H9 (cell line): ENCODE results near the gene STK10. TPM values are rescaled to one million over a fixed set of nuclear protein-coding genes. Genes with fewer than 3 reads are reported as not detected.

Source experiments
- DNase-seq: peaks from one replicate; pipeline ENCODE4 v3.0.0-alpha.2; 2017
- H2AFZ ChIP-seq: one replicate; pipeline ENCODE4 v1.6.1; 2013; ENCODE audit warnings: mild to moderate bottlenecking, low read length, control low read depth, moderate library complexity
- H2AK5ac ChIP-seq: 2 replicates; pipeline ENCODE4 v1.6.1; 2013; ENCODE audit warnings: low read length, control low read depth, mixed read lengths; ENCODE audit not compliant: insufficient read length
- H2BK120ac ChIP-seq: one replicate; pipeline ENCODE4 v1.6.1; 2013; ENCODE audit warnings: low read depth, mild to moderate bottlenecking, low read length, control low read depth, inconsistent platforms; ENCODE audit not compliant: poor library complexity, severe bottlenecking
- H2BK12ac ChIP-seq: 2 replicates; pipeline ENCODE4 v1.6.1; 2013; ENCODE audit warnings: low read length, control low read depth, mixed read lengths, low read depth; ENCODE audit not compliant: insufficient read length
- H2BK15ac ChIP-seq: 2 replicates; pipeline ENCODE4 v1.6.1; 2013; ENCODE audit warnings: low read depth, low read length, control low read depth
- H2BK20ac ChIP-seq: one replicate; pipeline ENCODE4 v1.6.1; 2013; ENCODE audit warnings: low read depth, mild to moderate bottlenecking, low read length, control low read depth, inconsistent platforms; ENCODE audit not compliant: poor library complexity, severe bottlenecking
- H2BK5ac ChIP-seq: 2 replicates; pipeline ENCODE4 v1.6.1; 2013; ENCODE audit warnings: low read length, control low read depth, mixed read lengths; ENCODE audit not compliant: insufficient read length
- H3K14ac ChIP-seq: 2 replicates; pipeline ENCODE4 v1.6.1; 2013; ENCODE audit warnings: low read length, control low read depth; ENCODE audit not compliant: insufficient read depth
- H3K18ac ChIP-seq: 2 replicates; pipeline ENCODE4 v1.6.1; 2013; ENCODE audit warnings: low read depth, mild to moderate bottlenecking, mixed read lengths, low read length, control low read depth; ENCODE audit not compliant: insufficient read length
- H3K23ac ChIP-seq: 2 replicates; pipeline ENCODE4 v1.6.1; 2013; ENCODE audit warnings: low read length, control low read depth, mixed read lengths, low read depth; ENCODE audit not compliant: insufficient read length
- H3K23me2 ChIP-seq: 2 replicates; pipeline ENCODE4 v1.6.1; 2013; ENCODE audit warnings: low read depth, mild to moderate bottlenecking, mixed read lengths, low read length, control low read depth; ENCODE audit not compliant: insufficient read length, poor library complexity, severe bottlenecking
- H3K27ac ChIP-seq: 2 replicates; pipeline ENCODE4 v1.5.1; 2013; ENCODE audit warnings: low read length, control low read depth, mixed read lengths, low read depth; ENCODE audit not compliant: insufficient read length
- H3K27me3 ChIP-seq: 2 replicates; pipeline ENCODE4 v1.6.1; 2013; ENCODE audit warnings: low read length, control low read depth, inconsistent platforms; ENCODE audit not compliant: insufficient read depth
- H3K4ac ChIP-seq: 2 replicates; pipeline ENCODE4 v1.6.1; 2013; ENCODE audit warnings: low read depth, mild to moderate bottlenecking, control low read depth, inconsistent platforms, low read length, moderate library complexity
- H3K4me1 ChIP-seq: 2 replicates; pipeline ENCODE4 v1.6.1; 2013; ENCODE audit warnings: low read length, control low read depth, inconsistent platforms; ENCODE audit not compliant: insufficient read depth
- H3K4me2 ChIP-seq: 2 replicates; pipeline ENCODE4 v1.6.1; 2013; ENCODE audit warnings: low read length, control low read depth, mixed read lengths; ENCODE audit not compliant: insufficient read length, insufficient read depth
- H3K56ac ChIP-seq: 2 replicates; pipeline ENCODE4 v1.6.1; 2013; ENCODE audit warnings: low read depth, mild to moderate bottlenecking, mixed read lengths, low read length, control low read depth; ENCODE audit not compliant: insufficient read length
- H3K79me1 ChIP-seq: 2 replicates; pipeline ENCODE4 v1.6.1; 2013; ENCODE audit warnings: low read depth, mild to moderate bottlenecking, moderate library complexity, low read length, control low read depth, inconsistent platforms; ENCODE audit not compliant: insufficient read depth, poor library complexity, severe bottlenecking
- H3K79me2 ChIP-seq: 2 replicates; pipeline ENCODE4 v1.6.1; 2013; ENCODE audit warnings: low read length, control low read depth, inconsistent platforms; ENCODE audit not compliant: insufficient read depth
- H3K9ac ChIP-seq: 2 replicates; pipeline ENCODE4 v1.6.1; 2013; ENCODE audit warnings: low read length, control low read depth, mixed read lengths; ENCODE audit not compliant: insufficient read length; ENCODE audit errors: extremely low read depth
- H3K9me3 ChIP-seq: one replicate; pipeline ENCODE4 v1.6.1; 2013; ENCODE audit warnings: low read depth, low read length, inconsistent platforms; ENCODE audit not compliant: control insufficient read depth
- H3T11ph ChIP-seq: one replicate; pipeline ENCODE4 v1.6.1; 2013; ENCODE audit warnings: mild to moderate bottlenecking, low read length, control low read depth, inconsistent platforms
- H4K20me1 ChIP-seq: one replicate; pipeline ENCODE4 v1.6.1; 2013; ENCODE audit not compliant: control insufficient read depth, insufficient read length, insufficient read depth
- H4K5ac ChIP-seq: 2 replicates; pipeline ENCODE4 v1.6.1; 2013; ENCODE audit warnings: low read depth, mild to moderate bottlenecking, mixed read lengths, low read length, control low read depth; ENCODE audit not compliant: insufficient read length
- H4K8ac ChIP-seq: replicated peaks from 2 replicates; pipeline ENCODE4 v1.6.1; 2013; ENCODE audit warnings: low read length, control low read depth, mixed read lengths, low read depth; ENCODE audit not compliant: insufficient read length
- H4K91ac ChIP-seq: 2 replicates; pipeline ENCODE4 v1.6.1; 2013; ENCODE audit warnings: low read depth, mild to moderate bottlenecking, moderate library complexity, mixed read lengths, low read length, control low read depth; ENCODE audit not compliant: insufficient read length
- H3K27ac Mint-ChIP-seq, 3 experiments: 2 replicates in 2 of 3; 3 replicates in 1 of 3; pipeline ENCODE4 v1.8.0; 2020 to 2021; ENCODE audit warnings: mixed read lengths in 3 of 3, mild to moderate bottlenecking in 1 of 3, moderate library complexity in 1 of 3
- H3K27me3 Mint-ChIP-seq: 2 replicates; pipeline ENCODE4 v1.8.0; 2021; ENCODE audit warnings: low read depth, mild to moderate bottlenecking, moderate library complexity, mixed read lengths
- H3K36me3 Mint-ChIP-seq, 3 experiments: 2 replicates in 2 of 3; 3 replicates in 1 of 3; pipeline ENCODE4 v1.8.0; 2020 to 2021; ENCODE audit warnings: low read depth in 3 of 3, mixed read lengths in 3 of 3; ENCODE audit not compliant: insufficient read depth in 1 of 3
- H3K4me1 Mint-ChIP-seq, 2 experiments: 2 replicates each; pipeline ENCODE4 v1.8.0; 2020; ENCODE audit warnings: mixed read lengths in 2 of 2
- H3K4me3 Mint-ChIP-seq, 2 experiments: 2 replicates in 1 of 2; 3 replicates in 1 of 2; pipeline ENCODE4 v1.8.0; 2020 to 2021; ENCODE audit warnings: mild to moderate bottlenecking in 2 of 2, mixed read lengths in 2 of 2, moderate library complexity in 1 of 2
- H3K9me3 Mint-ChIP-seq, 2 experiments: 2 replicates in 1 of 2; 3 replicates in 1 of 2; pipeline ENCODE4 v1.8.0; 2020; ENCODE audit warnings: mild to moderate bottlenecking in 2 of 2, mixed read lengths in 2 of 2, moderate library complexity in 1 of 2
- CTCF ChIP-seq: fragments of 200-600 bp; sonication (generic); conservative IDR thresholded peaks from 3 replicates; pipeline ENCODE4 v1.8.0; 2021; ENCODE audit warnings: antibody characterized with exemption, mild to moderate bottlenecking
- WGBS: extraction: QIAGEN DNeasy Blood & Tissue Kit; methylation state at CpG from one replicate; pipeline ENCODE4 v1.1.7; 2013; ENCODE audit warnings: missing lambda C conversion rate, low lambda C conversion rate, mixed read lengths; ENCODE audit not compliant: insufficient read length; ENCODE audit errors: extremely low coverage; 5-methylcytosine and 5-hydroxymethylcytosine counted together
- total RNA-seq: library from RNA; stranded (reverse); gene quantifications from 2 replicates; pipeline ENCODE4 v1.2.1, GENCODE V29; 2021

STK10 gene
- total RNA-seq, 1 experiment from 2014 or later: 14.6 TPM

GRCh38 chr5:172118891-172119290 lies 69.1 kb downstream of the STK10 start:
- peaks cover 4 to 9% of the 10 kb centered on the region in 2 experiments for H3K4me1 Mint-ChIP-seq
- no peak overlapping the region for H2BK5ac ChIP-seq
- H2AK5ac ChIP-seq: no peak overlapping the region
- H2BK12ac ChIP-seq: no peak overlapping the region
- no peak overlapping the region for H3K4me2 ChIP-seq
- H2AFZ ChIP-seq: no peak overlapping the region
- H3K18ac ChIP-seq: no peak overlapping the region
- no peak overlapping the region for H3K9ac ChIP-seq
- no CpG with 5 or more reads among the region's 11 CpGs for WGBS
- H3K14ac ChIP-seq: no peak overlapping the region
- H3K4ac ChIP-seq: no peak overlapping the region
- H3K27me3 Mint-ChIP-seq: no peaks in the 10 kb centered on the region
- no peaks in the 10 kb centered on the region for H3K9me3 ChIP-seq
- no peak overlapping the region for H3K56ac ChIP-seq
- H3K27ac Mint-ChIP-seq: peak overlapping the region in 1 of 3 experiments; percentile 52; a peak in 1 of 7 replicates
- no peak overlapping the region for H3K23ac ChIP-seq
- no peak overlapping the region for H2BK20ac ChIP-seq
- H3K9me3 Mint-ChIP-seq: no peaks in the 10 kb centered on the region
- no peak for TF ChIP-seq CTCF
- no peak overlapping the region for H3T11ph ChIP-seq
- no peak for DNase-seq
- no peak overlapping the region for H2BK15ac ChIP-seq
- H3K23me2 ChIP-seq: no peaks in the 10 kb centered on the region
- H3K79me1 ChIP-seq: no peaks in the 10 kb centered on the region
- no peak overlapping the region for H4K8ac ChIP-seq
- no peaks in the 10 kb centered on the region for H4K20me1 ChIP-seq
- H4K5ac ChIP-seq: no peak overlapping the region
- H4K91ac ChIP-seq: no peak overlapping the region
- H3K79me2 ChIP-seq: 0 out of 2 replicates have a peak, but pooled peaks cover 2% of the 10 kb centered on the region
- no peak overlapping the region for H3K27ac ChIP-seq
- peaks cover 9 to 16% (median 12%) of the 10 kb centered on the region in 3 experiments; a peak in 6 of 7 replicates for H3K36me3 Mint-ChIP-seq
- H3K27me3 ChIP-seq: no peaks in the 10 kb centered on the region; the same call in 1 of the 2 replicates
- no peak overlapping the region for H2BK120ac ChIP-seq
- no peak overlapping the region; a peak in 1 of 5 replicates for H3K4me3 Mint-ChIP-seq
- no peaks in the 10 kb centered on the region for H3K4me1 ChIP-seq
